Subcutaneous abdominal adipose tissue (tissue), 5 donors: Measurements from ENCODE around the gene ATAD3B.
"Not testable (repeated sequence)": the region's sequence is repeated elsewhere in the genome, so short reads cannot be mapped to it uniquely, and the experiment has no call there.

Experiments used
- H3K27ac ChIP-seq: one replicate; pipeline ENCODE4 v1.7.0; 2013; ENCODE audit warnings: low read depth, mild to moderate bottlenecking, inconsistent platforms, low read length, moderate library complexity
- H3K27me3 ChIP-seq, 5 donors: one replicate each; pipeline ENCODE4 v1.7.0; 2013; ENCODE audit warnings: low read length in 5 of 5, inconsistent platforms in 1 of 5; ENCODE audit not compliant: control insufficient read depth in 5 of 5, insufficient read depth in 4 of 5
- H3K36me3 ChIP-seq, 5 donors: one replicate each; pipeline ENCODE4 v1.7.0; 2013; ENCODE audit warnings: low read length in 5 of 5; ENCODE audit not compliant: control insufficient read depth in 5 of 5, insufficient read depth in 5 of 5
- H3K4me1 ChIP-seq, 5 donors: one replicate each; pipeline ENCODE4 v1.7.0; 2013; ENCODE audit warnings: low read length in 5 of 5, mild to moderate bottlenecking in 3 of 5, moderate library complexity in 1 of 5; ENCODE audit not compliant: control insufficient read depth in 5 of 5, insufficient read depth in 5 of 5
- H3K4me3 ChIP-seq, 5 donors: one replicate each; pipeline ENCODE4 v1.7.0; 2013; ENCODE audit warnings: low read length in 5 of 5, low read depth in 1 of 5
- H3K9ac ChIP-seq, 5 donors: one replicate each; pipeline ENCODE4 v1.7.0; 2013; ENCODE audit warnings: low read length in 5 of 5, mild to moderate bottlenecking in 4 of 5, moderate library complexity in 3 of 5
- H3K9me3 ChIP-seq, 5 donors: one replicate each; pipeline ENCODE4 v1.7.0; 2013; ENCODE audit warnings: low read length in 5 of 5; ENCODE audit not compliant: control insufficient read depth in 5 of 5
- donor health status: healthy.
- donor health status: healthy.
- donor health status: healthy.
- donor health status: healthy.
- donor health status: healthy.

The ATAD3B gene

DNA sequence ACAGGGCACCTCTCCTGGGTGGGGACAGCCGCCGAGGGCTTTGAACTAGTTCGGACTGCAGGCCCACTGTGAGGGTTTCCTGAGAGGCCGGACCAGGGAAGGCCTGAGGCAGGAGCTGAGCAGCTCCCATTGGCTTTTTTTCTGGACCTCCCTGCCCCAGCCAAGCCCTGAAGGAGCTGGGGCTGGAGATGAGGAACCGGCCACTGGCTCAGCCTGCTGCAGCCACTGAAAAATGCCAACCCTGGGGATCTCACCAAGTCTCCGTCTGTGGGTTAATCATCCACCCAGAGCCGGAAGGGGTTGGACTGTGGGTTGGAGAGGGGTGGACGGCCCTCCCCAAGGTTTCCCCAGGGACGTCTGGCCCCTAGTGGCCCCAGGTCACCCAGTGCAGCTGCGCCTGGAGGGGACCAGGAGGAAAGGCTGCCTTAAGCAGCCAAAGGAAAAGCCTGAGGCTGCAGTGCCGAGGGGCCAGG is 33.6 kb upstream of the ATAD3B start:
- H3K36me3 ChIP-seq = peaks cover 0 to 4% (median 0%) of the 10 kb centered on the region in 5 donors
- no peaks in the 10 kb centered on the region for H3K9me3 ChIP-seq
- no peak overlapping the region for H3K9ac ChIP-seq
- no peak overlapping the region for H3K4me3 ChIP-seq
- H3K4me1 ChIP-seq = peaks cover 2 to 67% (median 60%) of the 10 kb centered on the region in 5 donors
- no peak overlapping the region for H3K27ac ChIP-seq
- peaks cover 0 to 3% (median 0%) of the 10 kb centered on the region in 5 donors for H3K27me3 ChIP-seq

DNA sequence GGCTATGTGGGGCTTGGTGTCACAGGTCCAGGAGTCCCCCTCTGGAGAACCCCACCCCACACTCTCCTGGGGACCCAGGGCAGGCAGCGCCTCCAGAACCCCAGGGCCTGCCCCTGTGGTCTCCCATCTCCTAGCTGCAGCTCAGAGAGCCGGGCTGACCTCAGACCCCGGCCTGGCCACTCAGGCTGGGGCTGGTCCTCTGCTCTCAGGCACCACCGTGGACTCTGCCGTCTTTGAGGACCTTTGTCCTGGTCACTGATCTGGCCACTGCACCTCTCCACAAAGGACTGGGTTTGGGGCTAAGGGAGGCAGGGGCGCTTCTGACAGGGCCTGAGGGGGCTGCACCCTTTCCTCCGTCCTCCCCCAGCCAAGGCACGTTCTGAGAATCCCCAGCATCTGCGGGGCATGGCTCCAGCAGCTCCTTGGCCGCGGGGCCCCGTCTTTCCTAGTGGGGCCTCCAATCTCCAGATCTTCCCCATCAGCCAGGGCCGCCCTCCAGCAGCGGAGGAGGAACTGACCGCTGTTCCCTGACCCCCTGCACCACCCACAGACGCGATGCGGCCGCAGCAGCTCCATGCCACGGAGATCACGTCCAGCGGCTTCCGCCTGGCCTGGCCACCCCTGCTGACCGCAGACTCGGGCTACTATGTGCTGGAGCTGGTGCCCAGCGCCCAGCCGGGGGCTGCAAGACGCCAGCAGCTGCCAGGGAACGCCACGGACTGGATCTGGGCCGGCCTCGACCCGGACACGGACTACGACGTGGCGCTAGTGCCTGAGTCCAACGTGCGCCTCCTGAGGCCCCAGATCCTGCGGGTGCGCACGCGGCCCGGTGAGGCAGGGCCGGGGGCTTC is 32.8 kb upstream of the ATAD3B start:
- peaks cover 0 to 3% (median 0%) of the 10 kb centered on the region in 5 donors for H3K27me3 ChIP-seq
- H3K27ac ChIP-seq = no peak overlapping the region
- no peak overlapping the region for H3K9ac ChIP-seq
- H3K4me3 ChIP-seq = no peak overlapping the region
- no peaks in the 10 kb centered on the region for H3K9me3 ChIP-seq
- peaks cover 0 to 4% (median 0%) of the 10 kb centered on the region in 5 donors for H3K36me3 ChIP-seq
- peaks cover 2 to 58% (median 52%) of the 10 kb centered on the region in 5 donors for H3K4me1 ChIP-seq

DNA sequence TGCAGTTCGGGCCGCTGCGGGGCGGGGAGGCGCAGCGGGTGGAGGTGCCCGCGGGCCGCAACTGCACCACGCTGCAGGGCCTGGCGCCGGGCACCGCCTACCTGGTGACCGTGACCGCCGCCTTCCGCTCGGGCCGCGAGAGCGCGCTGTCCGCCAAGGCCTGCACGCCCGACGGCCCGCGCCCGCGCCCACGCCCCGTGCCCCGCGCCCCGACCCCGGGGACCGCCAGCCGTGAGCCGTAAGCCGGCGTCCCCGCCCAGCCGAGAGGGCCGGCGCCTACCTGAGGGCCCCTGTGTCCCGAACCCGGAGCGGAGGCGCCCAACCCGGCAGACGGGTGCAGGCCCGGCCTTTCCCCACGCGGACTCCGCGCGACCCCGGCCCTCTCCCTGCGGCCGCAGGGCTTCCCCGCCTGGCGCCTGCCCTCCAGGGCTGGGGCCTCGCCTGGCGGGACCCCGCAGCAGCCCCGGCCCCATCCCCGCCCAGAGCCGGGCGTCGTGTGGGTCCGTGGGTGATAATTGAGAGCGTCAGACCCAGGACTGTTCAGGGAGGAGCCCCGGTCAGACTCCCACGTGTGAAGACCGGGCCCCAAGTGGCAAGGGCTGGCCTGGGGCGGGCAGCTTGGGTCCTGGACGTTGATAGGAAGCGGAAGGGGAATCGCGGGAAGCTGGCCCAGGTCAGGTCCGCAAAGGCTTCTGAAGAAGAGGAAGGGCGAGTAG is 31.9 kb upstream of the ATAD3B start:
- no peak overlapping the region for H3K9ac ChIP-seq
- H3K9me3 ChIP-seq = no peaks in the 10 kb centered on the region
- peaks cover 2 to 49% (median 42%) of the 10 kb centered on the region in 5 donors for H3K4me1 ChIP-seq
- peaks cover 0 to 3% (median 0%) of the 10 kb centered on the region in 5 donors for H3K27me3 ChIP-seq
- no peak overlapping the region for H3K4me3 ChIP-seq
- H3K36me3 ChIP-seq = peaks cover 0 to 4% (median 0%) of the 10 kb centered on the region in 5 donors
- no peak overlapping the region for H3K27ac ChIP-seq

DNA sequence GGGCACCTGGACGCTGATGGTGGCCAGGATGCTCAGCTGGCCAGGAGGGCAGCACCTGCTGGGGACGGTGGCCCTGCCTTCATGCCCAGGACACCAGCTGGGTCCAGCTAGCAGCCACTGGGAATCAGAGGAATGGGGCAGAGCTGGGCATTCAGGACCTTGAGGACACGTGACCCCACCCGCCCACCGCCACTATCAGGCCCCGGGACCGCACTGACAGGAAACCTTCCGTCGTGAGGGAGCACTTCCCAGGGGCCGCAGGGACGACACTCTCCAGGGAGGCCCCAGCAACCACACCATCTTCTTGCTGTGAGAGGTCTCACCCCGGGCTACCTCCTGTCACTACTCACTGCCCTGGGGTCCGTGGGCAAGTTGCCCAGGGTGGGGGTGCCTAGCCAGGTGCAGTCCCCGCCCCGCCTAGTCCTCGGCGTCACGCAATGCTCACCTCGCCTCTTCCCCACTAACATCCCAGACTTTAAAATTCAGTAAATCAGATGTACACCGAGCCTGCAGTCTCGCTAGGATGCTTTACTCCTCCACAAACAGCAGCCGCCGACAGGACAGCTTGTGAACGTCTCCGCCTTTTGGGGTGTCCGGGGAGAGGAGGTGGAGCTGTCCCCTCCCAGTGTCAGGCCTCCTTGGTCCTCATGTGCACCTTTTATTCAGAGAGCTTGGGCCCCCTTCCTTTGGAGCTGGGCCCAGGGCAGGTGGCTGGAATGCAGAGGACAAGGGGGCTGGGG is 31.1 kb upstream of the ATAD3B start:
- Histone ChIP-seq H3K27me3 (peaks cover 0 to 3% (median 0%) of the 10 kb centered on the region in 5 donors), H3K4me1 (peaks cover 2 to 42% (median 35%) of the 10 kb centered on the region in 5 donors), H3K9ac (no peak overlapping the region), H3K27ac (no peak overlapping the region), H3K9me3 (no peaks in the 10 kb centered on the region), H3K36me3 (peaks cover 0 to 4% (median 0%) of the 10 kb centered on the region in 5 donors), H3K4me3 (peak overlapping the region in 1 of 5 donors; percentile 42)

DNA sequence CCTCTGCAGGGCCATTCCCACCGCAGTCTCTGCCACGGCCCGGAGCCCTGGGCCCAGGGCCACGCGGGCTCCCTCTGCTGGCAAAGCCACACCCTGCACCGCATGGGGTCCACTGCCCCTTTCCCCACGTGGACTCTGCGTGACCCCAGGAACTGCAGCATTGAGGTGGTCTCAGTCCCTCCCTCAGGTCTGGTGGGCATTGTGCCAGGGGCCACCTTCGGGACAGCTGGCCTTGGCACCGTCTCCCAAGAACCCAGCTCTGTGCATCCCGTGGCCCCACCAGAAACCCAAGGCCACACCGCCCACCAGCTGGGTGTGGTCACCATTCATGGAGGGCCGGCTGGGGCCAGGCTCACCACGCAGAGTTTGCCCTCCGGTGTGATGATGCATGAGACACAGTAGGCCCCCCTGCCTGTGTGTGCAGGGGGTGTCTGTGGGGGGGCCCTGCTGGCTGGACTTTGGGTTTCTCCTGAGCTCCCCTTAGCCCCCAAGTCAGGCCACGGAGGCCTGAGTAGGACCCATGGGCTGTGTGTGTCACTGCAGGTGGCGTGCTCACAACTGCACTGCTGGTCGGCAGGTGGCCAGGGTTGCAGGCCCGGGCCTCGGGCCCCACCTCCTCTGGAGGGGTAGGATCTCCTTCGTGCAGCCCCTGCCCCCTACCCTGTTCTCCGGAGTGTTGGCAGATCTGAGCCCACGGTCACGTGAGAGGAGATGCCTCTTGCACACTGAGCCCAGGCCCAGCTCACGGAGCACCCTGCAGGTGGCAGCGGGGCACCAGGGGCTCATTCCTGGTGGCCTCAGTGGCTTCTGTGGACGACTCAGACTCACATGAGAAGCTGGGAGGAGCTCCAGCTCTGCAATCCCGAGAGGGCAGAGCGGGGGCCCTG is 30.3 kb upstream of the ATAD3B start:
- peaks cover 2 to 37% (median 30%) of the 10 kb centered on the region in 5 donors for H3K4me1 ChIP-seq
- no peak overlapping the region for H3K27ac ChIP-seq
- H3K9ac ChIP-seq = no peak overlapping the region
- H3K4me3 ChIP-seq = peak overlapping the region in 1 of 5 donors; percentile 42
- no peaks in the 10 kb centered on the region for H3K9me3 ChIP-seq
- H3K27me3 ChIP-seq = peaks cover 0 to 3% (median 0%) of the 10 kb centered on the region in 5 donors
- H3K36me3 ChIP-seq = peaks cover 0 to 4% (median 0%) of the 10 kb centered on the region in 5 donors

DNA sequence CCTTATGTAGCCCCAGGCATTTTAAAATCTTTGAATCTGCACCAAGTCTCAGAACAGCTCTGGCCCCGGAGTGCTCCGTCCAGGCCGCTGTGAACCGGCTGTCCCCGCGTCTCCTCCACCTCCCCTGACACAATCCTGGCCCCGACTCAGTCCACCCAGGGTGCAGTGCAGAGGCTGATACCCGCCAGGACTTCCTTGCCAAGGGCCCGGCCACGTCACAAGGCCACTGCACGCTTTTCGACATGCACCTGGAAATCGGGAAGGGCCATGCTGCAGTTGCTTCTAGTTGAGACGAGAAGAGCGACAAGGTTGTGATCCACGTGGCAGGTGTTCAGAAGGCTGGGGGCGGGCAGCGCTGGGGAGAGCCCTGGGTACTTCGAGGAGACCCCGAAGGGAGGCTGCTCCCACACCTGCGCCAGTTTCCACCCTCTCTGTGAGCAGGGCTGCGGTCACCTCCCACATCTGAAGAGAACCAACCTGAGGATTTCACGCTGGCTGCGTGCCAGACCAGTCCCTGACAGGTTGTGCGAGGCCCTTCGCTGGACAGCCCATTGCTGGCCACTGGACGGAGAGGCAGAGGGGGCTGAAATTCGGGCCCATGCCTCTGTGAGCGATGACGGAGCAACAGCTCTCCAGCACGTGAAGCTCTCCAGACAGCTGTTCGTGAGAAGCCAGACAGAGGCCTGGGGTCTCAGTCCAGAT is 29.3 kb upstream of the ATAD3B start:
- Histone ChIP-seq H3K36me3 (peaks cover 0 to 4% (median 0%) of the 10 kb centered on the region in 5 donors), H3K27me3 (no peaks in the 10 kb centered on the region), H3K9ac (no peak overlapping the region), H3K4me1 (peaks cover 2 to 27% (median 22%) of the 10 kb centered on the region in 5 donors), H3K9me3 (no peaks in the 10 kb centered on the region), H3K27ac (no peak overlapping the region), H3K4me3 (no peak overlapping the region)

DNA sequence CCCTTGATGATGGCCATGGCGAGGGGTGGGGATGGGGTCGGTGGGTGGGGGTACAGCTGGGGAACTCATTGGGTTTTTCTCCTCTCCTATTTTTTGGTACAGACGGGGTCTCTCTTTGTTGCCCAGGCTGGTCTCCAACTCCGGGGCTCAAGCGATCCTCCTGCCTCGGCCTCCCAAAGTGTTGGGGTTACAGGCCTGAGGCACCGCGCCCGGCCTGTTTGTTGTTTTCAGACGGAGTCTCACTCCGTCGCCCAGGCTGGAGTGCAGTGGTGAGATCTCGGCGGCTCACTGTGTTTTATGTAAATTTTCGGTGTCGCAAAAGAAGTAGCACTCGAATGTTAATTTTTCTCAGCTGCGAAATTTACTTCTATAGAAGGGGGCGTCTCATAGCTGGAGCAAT is 24.9 kb upstream of the ATAD3B start:
- not testable (repeated sequence) for H3K9me3 ChIP-seq

DNA sequence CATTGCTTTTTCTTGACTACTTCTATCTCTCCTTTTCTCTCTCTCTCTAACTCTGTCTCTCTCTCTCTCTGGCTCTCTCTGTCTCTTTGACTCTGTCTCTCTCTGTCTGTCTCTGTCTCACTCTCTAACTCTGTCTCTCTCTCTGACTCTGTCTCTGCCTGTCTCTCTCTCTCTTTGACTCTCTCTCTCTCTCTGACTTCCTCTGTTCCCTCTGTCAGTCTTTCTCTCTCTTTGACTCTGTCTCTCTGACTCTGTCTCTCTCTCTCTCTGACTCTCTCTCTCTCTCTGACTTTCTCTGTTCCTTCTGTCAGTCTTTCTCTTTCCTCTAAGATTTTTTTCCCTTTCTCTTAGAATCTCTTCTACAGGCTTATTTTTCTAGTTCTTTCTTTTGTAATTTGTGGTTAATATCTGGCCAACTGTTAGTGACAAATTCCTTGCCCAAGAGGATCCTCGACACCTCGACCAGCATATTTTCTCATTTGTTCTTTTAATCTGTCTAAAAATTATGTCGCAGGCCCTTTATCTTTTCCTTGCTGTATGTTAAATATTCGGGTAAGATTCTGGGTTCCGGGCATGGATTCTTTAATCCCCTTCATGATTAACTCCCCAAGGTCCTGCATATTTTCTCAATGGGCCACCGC is 22.3 kb upstream of the ATAD3B start, which contains the start of gene ATAD3C:
Gene ATAD3C, plus strand, starts transcription at position 591 of the 641 bp plus-strand sequence. CDS start 995 bp downstream, outside the sequence.
- Histone ChIP-seq H3K4me1 (no peaks in the 10 kb centered on the region), H3K4me3 (no peak within 1 kb of the TSS), H3K9ac (no peak within 1 kb of the TSS), H3K27ac (no peak within 1 kb of the TSS), H3K36me3 (no peaks in the 10 kb centered on the region), H3K27me3 (no peaks in the 10 kb centered on the region), H3K9me3 (no peaks in the 10 kb centered on the region)

More for the DNA sequence above, 24.9 kb upstream of the ATAD3B start:
- H3K4me3 ChIP-seq, H3K27ac ChIP-seq, H3K9ac ChIP-seq, H3K4me1 ChIP-seq, H3K36me3 ChIP-seq, H3K27me3 ChIP-seq: not testable (repeated sequence)
